AG09319 (cell line): ENCODE data around the gene USP10.

Source experiments
- DNase-seq: peaks from one replicate; pipeline ENCODE4 v3.0.0-alpha.2; 2010; ENCODE audit warnings: low read depth; ENCODE audit errors: extremely low read depth
- TF ChIP-seq, protein P1 (sequence below): IDR thresholded peaks from 2 replicates; pipeline ENCODE4 v1.5.1; 2011; ENCODE audit warnings: low read depth, mild to moderate bottlenecking, inconsistent platforms, low read length, moderate library complexity

Gene USP10

DNA sequence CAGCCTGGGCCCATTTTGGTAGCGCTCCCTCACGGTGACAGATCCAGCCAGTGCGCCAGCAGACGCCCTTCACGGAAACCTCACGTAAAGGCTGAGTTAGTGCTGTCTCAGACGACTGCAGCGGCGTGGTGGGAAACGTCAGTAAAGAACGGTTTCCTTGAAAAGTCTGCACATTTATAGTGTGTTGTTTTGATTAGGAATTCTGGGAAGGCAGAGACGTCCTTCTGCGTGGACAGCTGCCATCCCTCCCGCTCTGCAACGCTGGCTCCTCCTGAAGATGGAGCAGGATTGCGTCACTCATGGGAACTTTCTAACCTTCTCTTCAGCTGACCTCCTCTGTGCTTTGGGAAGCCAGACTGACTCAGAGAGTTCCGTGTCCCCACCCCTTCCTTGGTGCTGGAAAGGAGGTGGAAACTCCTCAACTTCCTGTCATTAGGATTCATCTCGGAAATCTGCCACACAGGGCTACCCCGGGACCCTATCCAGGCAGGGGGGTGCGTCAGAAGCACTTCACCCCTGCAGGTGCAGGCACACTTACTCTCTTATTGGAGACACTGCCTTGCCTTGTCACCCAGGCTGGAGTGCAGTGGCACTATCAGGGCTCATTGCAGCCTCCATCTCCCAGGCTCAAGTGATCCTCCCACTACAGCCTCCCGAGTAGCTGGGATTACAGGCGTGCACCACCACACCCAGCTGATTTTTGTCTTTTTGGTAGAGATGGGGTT lies 95.7 kb downstream of the USP10 start:
- TF ChIP-seq, protein P1, sequence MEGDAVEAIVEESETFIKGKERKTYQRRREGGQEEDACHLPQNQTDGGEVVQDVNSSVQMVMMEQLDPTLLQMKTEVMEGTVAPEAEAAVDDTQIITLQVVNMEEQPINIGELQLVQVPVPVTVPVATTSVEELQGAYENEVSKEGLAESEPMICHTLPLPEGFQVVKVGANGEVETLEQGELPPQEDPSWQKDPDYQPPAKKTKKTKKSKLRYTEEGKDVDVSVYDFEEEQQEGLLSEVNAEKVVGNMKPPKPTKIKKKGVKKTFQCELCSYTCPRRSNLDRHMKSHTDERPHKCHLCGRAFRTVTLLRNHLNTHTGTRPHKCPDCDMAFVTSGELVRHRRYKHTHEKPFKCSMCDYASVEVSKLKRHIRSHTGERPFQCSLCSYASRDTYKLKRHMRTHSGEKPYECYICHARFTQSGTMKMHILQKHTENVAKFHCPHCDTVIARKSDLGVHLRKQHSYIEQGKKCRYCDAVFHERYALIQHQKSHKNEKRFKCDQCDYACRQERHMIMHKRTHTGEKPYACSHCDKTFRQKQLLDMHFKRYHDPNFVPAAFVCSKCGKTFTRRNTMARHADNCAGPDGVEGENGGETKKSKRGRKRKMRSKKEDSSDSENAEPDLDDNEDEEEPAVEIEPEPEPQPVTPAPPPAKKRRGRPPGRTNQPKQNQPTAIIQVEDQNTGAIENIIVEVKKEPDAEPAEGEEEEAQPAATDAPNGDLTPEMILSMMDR = no peak
- peak; percentile 92 for DNase-seq

DNA sequence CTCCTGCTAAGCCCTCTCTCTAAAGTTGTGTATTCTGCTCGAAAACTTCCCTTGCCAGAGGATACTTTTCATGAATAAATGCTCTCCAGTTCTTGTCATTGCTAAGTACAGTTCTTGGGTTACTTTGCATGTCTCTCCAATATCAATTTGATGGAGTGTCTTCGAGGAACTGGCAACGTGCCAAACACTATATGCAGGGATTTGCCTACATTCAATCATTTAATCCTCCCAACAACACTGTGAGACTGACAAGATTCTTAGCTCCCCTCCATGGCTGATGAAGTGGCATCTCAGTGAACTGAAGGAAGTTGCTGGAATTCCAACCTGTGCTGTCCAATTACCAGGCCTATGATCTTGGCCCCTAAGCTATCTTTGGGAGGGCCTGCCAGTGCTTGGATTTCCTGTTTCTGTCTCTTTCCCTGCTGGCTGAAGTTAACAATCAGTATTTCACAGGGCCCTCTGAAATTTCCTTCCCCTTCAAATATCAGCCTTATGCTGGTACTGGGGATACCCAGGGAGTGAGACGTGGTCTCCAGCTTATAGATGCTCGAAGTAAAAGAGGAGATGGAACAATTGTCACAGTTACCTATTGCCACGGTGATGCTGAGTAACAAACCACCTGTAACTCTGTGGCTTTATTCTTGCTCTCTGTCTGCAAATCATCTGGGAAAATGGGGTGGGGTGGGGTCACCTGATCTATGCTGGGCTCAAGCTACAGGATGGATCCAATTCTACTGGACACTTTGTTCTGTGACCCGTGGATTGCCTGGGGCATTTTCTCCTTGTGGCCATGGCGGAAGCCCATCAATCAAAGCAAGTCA lies 100.6 kb downstream of the USP10 start:
- no peak for DNase-seq

DNA sequence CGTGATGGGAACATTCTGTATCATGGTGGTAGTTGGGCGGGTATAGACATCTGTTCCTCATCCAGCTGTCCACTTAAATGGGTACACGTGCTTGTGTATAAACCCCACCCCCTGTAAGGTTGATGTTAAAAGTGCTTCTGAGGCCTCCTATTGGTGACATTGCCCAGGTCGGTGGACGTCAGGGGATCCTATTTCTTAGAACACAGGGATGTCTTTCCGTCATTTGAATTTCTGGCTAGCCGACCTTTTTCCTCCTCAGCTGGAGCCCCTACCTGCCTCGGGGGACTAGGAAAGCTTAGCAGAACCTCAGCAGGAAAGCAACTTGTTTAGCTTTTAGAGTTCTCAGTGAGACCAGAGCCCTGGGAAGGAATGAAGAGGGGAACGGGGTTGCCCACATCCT lies 103.3 kb downstream of the USP10 start:
- TF ChIP-seq, protein P1 = no peak
- DNase-seq = no peak

More for the DNA sequence above, 100.6 kb downstream of the USP10 start:
- TF ChIP-seq, protein P1 = no peak

DNA sequence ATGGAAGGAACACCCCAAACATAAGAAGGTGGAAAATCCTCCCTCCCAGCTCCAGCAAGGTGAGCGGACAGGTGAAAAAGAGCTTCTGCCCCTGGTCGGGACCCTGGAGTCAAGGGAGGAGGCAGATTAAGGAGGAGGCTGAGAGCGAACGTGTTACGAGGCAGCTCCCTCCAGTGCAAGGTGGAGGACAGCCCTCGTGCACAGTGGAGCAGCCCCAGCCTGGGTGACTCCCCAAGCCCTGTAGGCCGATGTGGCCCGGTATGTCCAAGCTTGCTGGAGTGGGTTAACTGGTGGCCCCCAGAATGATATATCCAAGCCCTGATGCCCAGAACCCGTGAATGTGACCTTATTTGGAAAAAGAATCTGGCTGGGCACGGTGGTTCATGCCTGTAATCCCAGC lies 104.5 kb downstream of the USP10 start:
- no peak for DNase-seq
- TF ChIP-seq, protein P1 = no peak

DNA sequence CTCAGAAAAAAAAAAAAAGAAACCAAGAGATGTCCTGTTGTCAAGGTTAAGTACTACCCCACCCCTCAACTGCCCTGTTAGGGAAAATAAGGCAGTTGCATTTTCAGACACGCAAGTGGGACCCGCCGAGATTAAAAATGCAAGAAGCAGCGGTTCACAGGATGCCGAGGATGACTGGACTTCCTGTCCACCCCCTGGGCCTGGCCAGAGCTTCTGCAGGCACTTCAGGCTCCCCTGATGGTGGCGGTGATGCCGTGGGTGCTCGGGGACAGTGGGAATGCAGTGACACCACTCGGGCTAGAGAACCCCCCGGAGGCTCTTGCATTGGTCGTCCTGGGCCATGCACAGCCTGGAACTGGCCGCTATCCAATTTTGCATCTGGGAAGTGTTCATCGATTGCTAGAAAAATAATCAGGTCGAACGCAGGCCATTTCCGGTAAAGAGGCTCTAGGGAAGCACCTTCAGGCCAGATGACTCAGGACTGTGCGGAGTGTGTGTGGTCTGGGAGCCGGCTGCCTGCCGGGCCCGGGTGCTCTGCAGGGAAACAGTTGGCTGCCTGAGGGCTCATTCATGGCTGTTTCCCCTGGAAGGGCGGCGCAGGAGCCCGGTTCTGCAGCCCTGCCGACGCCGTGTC lies 106.6 kb downstream of the USP10 start:
- TF ChIP-seq, protein P1 = no peak
- DNase-seq = no peak

DNA sequence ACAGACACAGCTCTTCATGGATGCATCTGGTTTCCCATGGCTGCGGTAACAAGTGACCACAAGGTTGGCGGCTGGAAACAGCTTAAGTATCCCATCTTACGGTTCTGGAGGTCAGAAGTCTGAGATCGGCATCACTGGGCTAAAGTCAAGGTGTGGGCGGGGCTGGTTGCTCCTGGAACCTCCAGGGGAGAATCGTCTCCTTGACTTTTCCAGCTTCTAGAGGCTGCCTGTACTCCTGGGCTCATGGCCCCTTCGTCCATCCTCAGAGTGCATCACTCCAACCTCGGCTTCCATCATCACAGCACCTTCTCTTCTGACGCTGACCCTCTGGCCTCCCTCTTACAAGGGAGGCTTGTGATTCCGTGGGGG lies 107.1 kb downstream of the USP10 start:
- no peak for DNase-seq
- TF ChIP-seq, protein P1 = no peak

DNA sequence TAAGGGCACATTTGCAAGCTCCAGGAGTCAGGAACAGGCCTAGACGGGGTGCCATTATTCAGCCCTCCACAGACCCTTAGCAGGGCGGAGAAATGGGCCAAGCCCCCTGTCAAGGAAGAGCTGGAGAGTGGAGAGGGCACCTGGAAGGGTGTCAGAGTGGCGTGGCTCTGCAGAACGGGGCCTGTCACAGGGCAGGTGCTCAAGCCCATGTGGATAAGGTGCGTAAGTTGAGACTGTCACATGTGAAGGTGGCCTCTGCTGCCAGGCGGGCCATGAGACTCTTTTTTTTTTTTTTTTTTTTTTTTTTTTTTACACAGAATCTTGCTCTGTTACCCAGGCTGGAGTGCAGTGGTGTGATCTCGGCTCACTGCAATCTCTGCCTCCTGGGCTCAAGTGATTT lies 108.0 kb downstream of the USP10 start:
- TF ChIP-seq, protein P1 = no peak

More for the DNA sequence above, 108.0 kb downstream of the USP10 start:
- no peak for DNase-seq
